ENCODE results near the gene KRTAP10-3.

The KRTAP10-3 gene

DNA sequence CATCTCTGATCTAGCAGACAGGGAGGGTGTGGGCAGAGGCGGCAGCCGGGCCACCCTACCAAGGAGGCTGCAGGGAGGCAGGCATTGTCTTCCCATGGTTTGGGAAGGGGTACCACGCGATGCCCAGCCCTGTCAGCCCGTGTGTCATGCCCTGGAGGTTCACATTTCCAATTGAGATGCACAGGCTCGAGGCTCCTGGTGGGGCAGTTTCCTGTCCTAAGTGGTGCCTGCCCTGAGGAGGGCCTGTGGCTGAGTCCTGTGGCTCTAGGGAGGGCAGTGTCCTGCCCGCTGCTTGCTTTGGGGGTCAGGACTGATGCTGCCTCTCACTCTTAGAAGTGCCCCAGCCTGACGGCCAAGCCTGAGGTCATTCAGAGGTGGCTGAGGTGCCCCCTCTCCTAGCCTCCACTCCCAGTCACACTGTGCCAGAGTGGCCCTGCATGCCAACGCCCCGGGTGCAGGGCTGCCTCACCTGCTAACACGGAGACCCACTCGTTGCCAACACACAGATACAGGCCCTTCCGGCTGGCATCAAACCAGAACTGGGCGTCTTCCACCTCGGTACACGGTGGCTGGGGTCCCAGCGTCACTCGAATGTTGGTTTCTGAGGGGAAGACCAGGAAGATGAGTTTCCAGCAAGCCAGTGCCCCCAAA is 30.5 kb downstream of the KRTAP10-3 start:
- no peak for DNase-seq (ENCODE audit: low spot score)

DNA sequence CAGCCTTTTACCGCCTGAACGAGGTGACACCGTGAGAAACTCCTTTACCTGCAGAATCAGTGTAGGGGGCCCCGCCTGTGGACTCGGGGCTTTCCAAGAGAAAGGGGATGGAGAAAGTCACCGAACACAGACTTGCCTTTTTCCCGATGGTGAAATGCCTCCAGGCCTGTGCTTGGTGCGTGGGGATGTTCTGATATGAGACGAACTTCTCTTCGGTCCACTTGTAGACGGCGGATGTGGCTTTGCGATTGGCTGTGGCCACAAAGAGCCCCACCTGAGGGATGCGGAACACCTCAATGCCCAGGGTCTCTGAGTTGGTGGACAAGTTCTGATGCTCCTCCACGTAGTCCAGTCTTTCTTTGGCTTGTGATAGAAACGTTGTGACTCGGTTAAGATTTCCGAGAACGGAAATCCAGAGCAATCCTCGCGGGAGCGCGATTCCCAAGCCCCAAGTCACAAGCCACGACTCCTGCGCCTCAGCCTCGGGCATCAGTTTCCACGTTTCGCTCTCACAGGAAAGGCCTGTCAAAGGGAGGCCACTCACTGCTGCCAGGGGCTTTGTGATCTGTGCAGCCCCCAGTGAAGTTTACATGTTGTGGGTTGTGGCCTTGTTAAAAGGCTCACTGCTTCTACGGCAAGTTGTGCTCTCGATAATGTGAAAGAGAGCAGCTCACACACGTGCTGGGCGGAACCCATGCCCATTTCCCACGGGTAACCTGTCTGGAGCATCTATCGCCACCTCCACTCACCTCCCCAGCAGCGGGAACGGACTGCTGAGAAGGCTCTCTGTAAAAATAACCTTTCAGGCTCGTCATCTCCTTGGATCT is 31.2 kb downstream of the KRTAP10-3 start:
- no peak for DNase-seq (ENCODE audit: low spot score)

DNA sequence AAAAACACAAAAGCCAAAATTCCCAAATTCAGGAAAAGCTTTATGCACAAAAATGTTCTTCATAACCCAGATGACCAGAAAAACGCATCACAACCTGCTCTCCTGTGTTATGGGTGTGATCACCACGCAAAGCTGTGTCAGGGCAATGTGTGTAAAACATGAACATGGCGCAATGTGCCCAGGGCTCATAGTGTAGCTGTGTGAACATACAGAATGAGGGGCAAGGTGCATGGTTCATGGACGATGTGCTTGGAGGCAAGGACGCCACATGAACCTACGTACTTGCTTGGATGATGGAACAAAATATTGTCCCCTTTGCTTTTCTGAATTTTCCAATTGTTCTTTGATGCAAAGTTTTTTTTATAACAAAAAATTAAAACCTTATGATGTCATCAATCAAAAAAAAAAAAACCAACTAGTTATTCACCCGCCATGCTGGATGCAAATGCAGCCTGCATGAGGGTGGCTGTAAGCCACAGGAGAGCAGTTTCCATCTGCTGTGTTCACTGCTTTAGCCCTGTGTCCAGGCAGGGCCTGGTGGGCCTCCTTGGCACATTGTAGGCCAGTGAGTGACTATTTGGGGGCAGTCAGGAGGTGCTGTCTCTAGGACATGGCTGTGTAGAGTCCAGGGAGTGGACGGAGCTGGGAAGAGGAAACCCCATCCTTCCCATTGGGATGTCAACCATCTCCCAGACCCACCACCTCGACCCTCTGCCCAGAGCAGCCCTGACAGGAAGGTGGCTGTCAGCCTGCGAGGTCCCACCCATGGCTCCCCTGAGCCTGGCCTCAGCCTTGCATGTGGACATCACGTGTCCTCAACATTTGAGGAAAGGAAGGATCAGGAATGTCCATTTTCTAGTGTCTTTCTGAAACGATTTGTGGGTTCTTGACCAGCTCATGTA is 32.2 kb downstream of the KRTAP10-3 start:
- no peak for DNase-seq (ENCODE audit: low spot score)

DNA sequence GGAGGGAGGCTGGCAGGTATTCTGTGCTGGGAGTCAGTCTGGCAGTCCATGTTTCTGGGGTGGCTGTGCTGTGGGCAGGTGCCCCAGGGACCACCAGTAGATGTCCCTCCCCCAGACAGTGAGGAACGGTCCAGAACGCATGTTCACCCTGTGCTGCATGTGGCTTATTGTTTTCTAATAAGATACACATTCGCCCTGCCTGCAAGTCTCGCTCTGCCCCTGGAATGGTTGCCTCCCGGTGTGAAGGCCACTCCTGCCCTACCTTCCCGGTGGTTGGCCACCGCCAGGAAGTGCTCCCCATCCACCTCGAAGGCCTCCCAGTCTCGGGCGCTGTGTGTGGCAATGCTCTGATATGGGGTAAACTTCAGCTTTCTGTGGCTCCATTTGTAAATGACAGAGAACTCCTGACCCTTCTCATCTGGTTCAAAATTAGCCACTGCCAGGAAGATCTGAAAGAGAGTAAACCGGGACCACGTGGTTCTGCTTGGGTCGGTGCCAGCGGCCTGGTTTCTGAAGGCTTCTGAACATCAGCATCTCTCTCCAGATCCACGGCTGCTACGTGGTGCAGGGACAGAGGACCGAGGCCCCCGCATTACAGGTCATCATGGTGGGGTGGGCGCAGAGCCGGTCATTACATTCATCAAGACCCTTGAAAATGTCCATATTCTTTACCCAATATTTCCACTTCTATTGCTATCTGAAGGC is 33.1 kb downstream of the KRTAP10-3 start:
- DNase-seq (ENCODE audit: low spot score): no peak

DNA sequence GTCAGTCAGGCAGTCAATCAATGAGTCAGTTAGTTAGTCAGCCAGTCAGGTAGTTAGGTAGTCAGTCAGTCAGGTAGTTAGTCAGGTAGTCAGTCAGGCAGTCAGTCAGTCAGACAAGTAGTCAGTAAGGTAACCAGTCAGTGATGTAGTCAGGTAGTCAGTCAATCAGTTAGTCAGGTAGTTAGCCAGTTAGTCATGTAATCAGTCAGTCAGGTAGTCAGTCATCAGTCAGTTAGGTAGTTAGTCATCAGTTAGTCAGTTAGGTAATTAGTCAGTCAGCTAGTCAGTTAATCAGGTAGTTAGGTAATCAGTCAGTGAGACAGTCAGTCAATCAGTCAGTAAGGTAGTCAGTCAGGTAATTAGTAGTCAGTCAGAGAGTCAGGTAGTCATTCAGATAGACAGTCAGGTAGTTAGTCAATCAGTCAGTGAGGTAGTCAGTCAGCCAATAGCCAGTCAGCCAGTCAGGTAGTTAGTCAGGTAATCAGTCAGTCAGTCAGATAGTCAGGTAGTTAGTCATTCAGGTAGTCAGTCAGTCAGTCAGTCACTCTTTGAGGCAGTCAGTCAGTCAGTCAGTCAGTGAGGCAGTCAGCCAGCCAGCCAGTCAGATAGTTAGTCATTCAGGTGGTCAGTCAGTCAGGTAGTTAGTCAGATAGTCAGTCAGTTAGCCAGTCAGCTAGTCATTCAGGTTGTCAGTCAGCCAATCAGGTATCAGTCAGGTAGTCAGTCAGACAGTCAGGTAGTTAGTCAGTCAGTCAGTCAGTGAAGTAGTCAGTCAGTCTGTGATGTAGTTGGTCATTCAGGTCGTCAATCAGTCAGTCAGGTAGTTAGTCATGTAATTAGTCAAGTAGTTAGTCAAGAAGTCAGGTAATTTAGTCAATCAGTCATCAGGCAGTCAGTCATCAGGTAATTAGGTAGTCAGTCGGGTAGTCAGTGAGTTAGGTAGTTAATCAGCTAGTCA is 33.9 kb downstream of the KRTAP10-3 start:
- DNase-seq (ENCODE audit: low spot score): no peak

DNA sequence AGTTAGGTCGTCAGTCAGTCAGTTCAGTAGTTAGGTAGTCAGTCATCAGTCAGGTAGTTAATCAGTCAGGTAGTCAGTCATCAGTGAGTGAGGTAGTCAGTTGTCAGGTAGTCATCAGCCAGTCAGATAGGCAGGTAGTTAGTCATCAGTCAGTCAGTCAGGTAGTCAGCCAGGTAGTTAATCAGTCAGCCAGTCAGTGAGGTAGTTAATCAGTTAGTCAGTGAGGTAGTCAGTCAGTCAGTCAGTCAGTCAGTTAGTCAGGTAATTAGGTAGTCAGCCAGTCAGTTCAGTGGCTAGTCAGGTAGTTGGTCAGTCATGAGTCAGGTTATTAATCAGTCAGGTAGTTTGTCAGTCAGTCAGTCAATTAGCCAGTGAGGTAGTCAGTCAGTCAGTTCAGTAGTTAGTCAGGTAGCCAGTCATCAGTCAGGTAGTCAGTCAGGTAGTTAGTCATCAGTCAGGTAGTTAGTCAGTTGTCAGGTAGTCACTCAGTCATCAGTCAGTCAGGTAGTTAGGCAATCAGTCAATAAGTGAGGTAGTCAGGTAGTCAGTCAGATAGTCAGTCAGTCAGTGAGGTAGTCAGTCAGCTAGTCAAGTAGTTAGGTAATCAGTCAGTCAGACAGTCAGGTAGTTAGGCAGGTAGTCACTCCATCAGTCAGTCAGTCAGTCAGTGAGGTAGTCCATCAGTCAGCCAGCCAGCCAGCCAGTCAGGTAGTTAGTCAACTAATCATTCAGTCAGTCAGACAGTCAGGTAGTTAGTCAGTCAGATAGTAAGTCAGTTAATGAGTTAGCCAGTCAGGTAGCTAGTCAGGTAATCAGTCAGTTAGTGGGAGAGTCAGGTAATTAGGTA is 34.8 kb downstream of the KRTAP10-3 start:
- no peak for DNase-seq (ENCODE audit: low spot score)

DNA sequence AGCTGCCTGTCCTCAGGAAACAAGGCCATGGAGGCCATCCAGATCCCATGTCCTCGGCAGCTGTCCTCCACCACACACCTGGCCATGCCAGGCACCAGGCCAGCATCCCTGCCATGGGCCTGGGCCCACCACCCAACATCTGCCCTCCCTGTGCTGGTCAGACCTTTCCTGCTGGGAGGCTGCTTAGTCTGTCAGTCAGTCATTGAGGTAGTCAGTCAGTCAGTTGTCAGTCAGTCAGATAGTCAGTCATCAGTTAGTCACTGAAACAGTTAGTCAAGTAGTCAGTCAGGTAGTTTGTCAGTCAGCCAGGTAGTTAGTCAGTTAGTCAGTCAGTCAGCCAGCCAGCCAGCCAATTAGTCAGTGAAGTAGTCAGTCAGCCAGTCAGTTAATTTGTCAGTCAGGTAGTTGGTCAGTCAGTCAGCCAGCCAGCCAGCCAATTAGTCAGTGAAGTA is 35.8 kb downstream of the KRTAP10-3 start:
- no peak for DNase-seq (ENCODE audit: low spot score)

DNA sequence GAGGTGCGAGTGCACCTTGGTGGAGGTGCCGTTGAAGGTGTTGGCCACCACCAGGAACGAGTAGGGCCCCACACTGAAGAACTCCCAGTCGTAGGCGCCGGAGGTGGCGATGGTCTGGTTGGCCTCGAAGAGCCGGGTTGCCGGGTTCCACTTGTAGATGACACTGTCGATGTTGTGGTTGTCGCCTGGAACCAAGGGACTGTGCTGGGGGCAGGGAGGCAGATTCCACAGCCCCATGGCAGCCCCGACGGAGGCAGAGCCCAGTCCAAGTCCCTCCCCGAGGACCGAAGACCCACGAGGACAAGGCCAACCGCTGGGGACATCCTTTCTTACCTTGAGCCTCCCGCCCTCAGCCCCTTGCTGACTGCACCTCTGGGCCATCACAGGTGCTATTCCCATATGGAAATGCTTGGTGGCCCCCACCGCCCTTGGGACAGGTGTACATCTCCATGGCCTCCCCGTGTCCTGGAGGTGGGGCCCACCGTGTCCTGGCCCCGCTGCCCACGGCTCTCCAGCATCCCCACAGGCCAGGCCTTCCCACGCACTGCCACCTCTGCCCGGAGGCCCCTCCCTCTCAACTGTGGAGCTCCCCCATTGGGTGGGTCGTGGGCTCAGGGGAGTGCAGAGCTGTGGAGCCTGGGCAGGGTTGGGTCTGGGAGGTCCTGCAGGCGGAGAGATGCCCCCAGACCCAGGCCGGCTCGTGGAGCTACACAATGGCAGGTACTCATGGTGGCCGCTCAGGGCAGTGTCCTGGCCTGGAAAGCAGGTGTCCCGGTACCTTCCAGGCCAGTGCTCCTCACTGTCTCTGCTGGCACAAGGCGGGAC is 36.5 kb downstream of the KRTAP10-3 start:
- DNase-seq (ENCODE audit: low spot score): no peak

DNA sequence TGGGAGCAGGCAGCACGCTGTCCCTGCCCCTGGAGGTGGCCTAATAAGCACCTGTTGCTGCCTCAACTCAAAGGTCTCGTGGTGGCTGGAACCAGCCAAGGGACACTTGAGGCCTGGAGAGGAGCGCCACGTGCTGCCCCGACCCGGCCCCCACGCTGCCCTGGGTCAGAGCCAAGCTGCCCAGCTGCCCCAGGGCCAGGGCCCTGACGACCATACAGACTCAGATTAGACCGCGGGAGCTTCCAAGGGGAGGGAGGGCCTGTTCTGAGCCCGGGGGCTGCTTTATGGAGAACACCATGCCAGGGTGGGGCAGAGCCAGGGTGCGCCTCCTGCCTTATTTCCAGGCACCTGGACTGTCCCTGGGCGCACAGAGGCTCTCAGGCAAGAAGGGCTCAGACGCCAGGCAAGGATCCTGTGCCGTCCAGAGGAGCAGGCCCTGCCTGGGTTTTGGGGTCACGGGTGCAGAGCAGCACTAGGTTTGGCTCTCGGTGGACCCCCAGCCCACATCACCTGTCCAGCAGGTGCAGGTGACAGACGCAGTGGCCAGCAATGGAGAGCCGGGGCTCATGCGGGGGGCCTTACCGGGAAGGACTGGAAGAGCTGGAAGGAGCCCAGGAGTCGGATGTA is 37.2 kb downstream of the KRTAP10-3 start:
- DNase-seq (ENCODE audit: low spot score): no peak

DNA sequence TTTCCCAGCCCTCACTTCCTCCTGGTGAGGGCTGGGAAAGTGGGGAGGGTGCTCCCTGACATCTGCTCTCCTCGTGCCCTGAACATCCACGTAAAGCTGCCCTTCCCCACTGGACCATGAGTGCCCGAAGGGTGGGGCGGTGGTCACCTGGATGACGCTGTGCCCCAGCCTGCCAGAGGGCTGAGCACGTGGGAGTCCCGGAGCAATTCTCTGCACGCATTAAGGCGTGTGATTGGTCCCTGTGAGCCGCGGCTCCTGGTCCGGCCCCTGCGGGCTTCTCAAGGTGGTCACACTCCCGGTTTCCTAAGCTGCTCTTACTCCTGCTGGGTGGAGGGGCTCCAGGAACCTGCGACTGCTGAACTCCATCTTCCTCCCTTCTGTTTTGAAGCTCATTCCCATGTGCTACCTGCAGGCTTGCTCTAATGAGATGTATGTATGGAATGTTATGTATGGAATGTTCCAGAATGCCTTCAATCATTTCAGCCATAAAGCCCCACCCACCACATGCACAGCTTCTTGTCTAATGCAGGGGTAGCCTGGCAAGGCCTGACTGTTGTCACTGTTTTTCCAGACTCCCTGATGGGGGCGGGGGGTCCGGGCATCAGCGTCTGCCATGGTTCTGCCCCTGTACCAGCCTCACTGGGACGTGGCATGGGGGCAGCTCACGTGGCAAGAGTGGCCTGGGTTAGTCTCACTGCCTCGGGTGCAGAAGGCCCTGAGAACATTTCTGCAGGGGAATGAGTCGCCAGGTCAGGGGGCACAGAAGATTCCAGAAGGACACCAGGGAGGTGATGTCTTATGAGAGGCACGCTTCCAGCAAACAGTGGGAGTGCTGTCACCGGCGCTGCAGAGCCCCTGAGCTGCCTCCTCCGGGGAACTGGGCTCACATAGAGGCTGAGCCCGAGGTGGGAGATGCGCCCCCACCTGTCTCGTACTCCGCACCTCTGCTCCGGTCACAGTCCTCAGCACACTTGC is 38.0 kb downstream of the KRTAP10-3 start:
- no peak for DNase-seq (ENCODE audit: low spot score)

DNA sequence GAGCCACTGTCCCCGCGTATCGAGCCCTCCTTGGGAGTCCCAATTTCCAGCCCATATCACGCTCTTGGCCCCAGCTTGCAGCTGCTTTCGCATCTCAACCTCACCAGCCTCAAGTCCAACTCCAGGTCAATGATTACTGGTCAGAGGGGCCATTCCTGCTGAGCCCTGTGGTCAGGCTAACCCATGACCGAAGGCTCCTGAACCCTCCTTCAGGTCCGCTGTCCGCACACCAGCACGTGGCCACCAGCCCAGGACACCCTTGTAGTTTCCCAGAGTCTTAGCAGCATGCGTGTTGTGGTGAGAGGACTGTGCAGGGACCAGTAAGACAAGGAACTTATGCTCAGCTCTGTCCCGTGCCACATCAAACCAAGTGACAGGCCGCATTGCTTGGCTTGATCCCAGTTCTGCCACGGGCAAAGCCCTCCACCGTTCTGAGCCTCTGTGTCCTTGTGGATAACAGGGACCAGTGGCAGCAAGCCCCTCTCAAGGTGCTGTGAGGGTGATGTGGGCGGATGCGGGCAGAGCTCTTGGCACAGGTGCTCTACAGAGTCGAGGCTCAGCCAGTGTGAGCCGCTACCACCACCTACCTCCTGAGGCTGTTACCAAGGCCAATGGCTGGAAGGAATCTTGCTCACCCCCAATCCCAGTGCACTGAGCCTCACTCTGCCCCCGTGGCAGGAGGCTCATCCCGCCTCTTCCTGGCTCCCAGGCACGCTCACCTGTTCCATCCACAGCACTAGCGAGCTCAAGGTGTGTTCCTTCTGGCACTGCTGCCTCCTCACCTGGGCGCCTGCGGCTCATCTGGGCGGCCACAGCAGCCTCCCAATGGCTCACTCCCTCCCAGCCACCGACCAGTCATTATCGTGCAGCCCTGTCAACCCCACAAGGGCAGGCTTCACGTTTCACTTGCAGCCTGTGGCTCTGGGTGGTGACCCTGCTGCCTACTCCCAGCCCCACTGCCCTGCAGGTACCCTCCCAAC is 39.0 kb downstream of the KRTAP10-3 start:
- DNase-seq (ENCODE audit: low spot score): no peak

DNA sequence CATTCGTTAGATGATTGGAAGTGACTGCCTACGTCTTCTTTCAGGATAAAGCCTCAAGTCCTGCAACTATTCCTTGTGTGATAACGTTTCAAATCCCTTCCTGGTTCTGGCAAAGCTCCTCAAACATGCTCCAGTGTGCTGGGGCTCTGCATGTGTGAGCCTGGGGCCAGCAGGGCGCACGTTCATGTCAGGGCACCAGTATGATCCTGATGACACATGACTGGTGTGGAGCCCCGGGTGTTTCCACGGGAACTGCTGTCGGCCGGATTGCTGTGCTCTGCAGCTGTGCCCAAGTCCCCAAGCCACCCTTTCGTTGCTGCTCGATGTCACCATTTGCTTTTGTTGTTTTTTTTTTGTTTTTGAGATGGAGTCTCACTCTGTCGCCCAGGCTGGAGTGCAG is 39.9 kb downstream of the KRTAP10-3 start:
- DNase-seq (ENCODE audit: low spot score): no peak

DNA sequence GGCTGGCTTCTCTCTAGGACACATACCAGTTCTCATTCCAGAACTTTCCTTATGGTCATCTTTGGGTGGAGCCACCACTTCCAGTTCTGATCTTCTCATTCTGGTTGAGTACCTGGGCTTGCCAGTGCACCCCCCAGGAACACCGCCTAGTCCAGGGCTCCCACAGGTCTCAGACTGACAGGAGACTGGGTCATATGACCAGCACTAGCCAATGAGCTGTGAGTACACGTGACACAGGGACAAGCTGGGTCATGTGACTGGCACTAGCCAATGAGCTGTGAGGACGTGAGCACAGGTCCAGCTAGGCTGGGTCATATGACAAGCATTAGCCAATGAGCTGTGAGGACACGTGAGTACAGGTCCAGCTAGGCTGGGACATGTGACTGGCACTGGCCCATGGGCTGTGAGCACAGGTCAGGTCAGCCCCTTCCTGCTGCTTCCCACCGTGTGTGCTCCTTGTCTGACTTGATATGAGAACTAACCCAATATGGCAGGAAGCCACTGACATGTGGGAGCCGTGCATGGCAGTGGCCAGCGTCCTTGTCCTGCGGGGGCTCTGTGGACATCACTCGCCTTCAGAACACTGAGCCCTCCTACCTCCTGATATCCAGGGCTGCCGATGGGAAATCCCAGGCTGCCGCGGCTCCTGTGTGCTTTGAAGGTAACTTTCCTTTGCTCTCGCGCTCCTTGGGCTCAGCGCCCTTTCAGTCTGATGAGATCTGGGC is 41.3 kb downstream of the KRTAP10-3 start:
- DNase-seq (ENCODE audit: low spot score): no peak

DNA sequence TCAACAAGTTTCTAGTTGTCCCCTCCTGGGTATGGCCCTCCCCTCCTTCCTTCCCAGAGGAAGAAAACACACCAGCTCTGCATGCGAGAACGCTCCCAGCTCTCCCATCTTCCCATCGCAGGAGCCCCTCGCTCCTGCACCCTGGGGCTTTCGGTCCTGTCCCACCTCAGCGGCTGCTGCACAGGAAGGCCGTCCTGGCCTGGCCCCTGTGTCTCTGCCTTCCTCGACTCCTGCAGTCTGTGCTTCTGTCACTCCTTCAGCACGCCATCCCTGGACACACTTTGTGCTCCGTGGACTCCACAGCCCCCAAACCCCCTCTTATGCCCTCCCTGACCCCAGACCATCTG is 41.8 kb downstream of the KRTAP10-3 start:
- no peak for DNase-seq (ENCODE audit: low spot score)

DNA sequence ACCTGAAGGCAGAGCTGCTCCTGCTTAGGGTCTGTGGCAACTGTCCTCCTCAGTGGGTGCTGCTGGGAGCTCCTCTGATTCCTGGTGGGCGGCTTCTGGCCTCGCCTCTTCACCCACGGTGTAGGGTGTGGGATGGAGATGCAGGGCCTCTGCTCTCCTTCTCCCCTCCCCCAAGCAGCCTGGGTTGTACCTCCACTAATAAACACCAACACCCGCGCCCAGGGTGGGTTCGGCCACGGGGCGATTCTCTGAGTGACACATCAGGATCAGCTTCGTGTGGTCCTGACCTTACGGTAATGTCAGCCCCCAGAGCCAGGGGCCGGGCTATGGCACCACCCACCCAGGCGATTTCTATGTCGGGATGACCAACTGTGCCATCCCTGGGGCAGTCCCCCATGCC is 42.3 kb downstream of the KRTAP10-3 start:
- DNase-seq (ENCODE audit: low spot score): no peak

All from CD4-positive, alpha-beta T cell treated with Interleukin-2 at 100 ng/mL for 4 hours (primary cell).